Breast epithelium (tissue), 4 donors: ENCODE measurements around the gene CD7. TPM values are rescaled to one million over a fixed set of nuclear protein-coding genes. Genes with fewer than 3 reads are reported as not detected.
A peak's percentile ranks its signal among the peaks of the same experiment; 100 is the strongest.

ENCODE experiments used
- DNase-seq, 2 donors: peaks; one replicate each; pipeline ENCODE4 v3.0.0-alpha.2; 2019; ENCODE audit warnings: low spot score in 2 of 2
- H3K27ac ChIP-seq, 2 donors: fragments of 200-600 bp; sonication (generic) in 1 of 2; one replicate each; pipeline ENCODE4 v1.5.1; 2016 to 2019; ENCODE audit warnings: mild to moderate bottlenecking in 1 of 2
- H3K27me3 ChIP-seq, 2 donors: fragments of 200-600 bp; sonication (generic) in 1 of 2; one replicate each; pipeline versions ENCODE4 v1.5.1 to v1.6.0; 2017 to 2019; ENCODE audit warnings: control low read depth in 1 of 2, mild to moderate bottlenecking in 1 of 2
- H3K36me3 ChIP-seq: fragments of 200-600 bp; one replicate; pipeline ENCODE4 v1.5.1; 2019
- H3K4me1 ChIP-seq, 2 donors: fragments of 200-600 bp; sonication (generic); one replicate each; pipeline ENCODE4 v1.5.1; 2016 to 2019; ENCODE audit warnings: control low read depth in 1 of 2
- H3K4me3 ChIP-seq, 3 donors: fragments of 200-600 bp; sonication (generic); 1 replicate in 2 of 3; 2 replicates in 1 of 3; pipeline ENCODE4 v1.5.1; 2016 to 2019; ENCODE audit warnings: mild to moderate bottlenecking in 3 of 3, moderate library complexity in 2 of 3
- H3K9me3 ChIP-seq, 2 donors: fragments of 200-600 bp; sonication (generic) in 1 of 2; one replicate each; pipeline ENCODE4 v1.5.1; 2016 to 2019; ENCODE audit warnings: control low read depth in 1 of 2
- CTCF ChIP-seq, 3 donors: fragments of 450-650 bp; IDR thresholded peaks; one replicate each; pipeline ENCODE4 v1.5.1; 2016 to 2017; ENCODE audit warnings: antibody characterized with exemption in 3 of 3, mild to moderate bottlenecking in 3 of 3, moderate library complexity in 3 of 3
- POLR2A ChIP-seq: fragments of 450-650 bp; IDR thresholded peaks from one replicate; pipeline ENCODE4 v1.6.1; 2016; ENCODE audit warnings: antibody characterized with exemption, mild to moderate bottlenecking, moderate library complexity
- POLR2AphosphoS5 ChIP-seq, 3 donors: sonication (generic); formaldehyde crosslinking; IDR thresholded peaks; one replicate each; pipeline ENCODE4 v1.6.1; 2017; ENCODE audit warnings: antibody characterized with exemption in 3 of 3
- intact Hi-C: fragments of 100-400 bp; cut with DNase I; formaldehyde crosslinking; loops from one replicate; pipeline ENCODE4 v1.15.1; 2023; ENCODE audit warnings: low total_unique reads
- total RNA-seq, 3 donors: library from RNA; depleted of rRNA; stranded (reverse); fragments of >200 nt; gene quantifications; one replicate each; pipeline ENCODE4 v1.1.0, GENCODE V29; 2016

Gene CD7
- total RNA-seq, 3 donors from 2014 or later, result 1.3 to 1.8 TPM; not detected in 1

DNA sequence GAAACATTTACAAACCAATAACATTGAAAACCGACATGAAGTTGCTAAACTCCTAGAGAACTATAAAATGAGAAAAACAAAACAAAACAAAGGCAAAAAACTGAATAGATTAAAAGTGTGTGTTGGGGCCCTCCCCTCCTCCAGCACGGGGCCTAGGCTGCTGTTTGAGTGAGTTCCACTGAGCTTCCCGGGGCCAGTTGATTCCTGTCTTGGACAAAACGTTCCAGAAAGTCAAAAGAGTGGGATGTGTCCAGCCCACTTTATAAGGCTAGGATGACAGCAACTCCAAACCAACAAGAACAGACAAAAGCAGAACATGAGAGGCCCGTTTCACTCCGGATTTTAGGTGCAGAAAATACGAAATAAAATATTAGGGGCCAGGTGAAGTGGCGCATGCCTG is 32.3 kb downstream of the CD7 start:
- intact Hi-C loops, result no loop called here
- H3K36me3 ChIP-seq, result no peaks in the 10 kb centered on the region
- no peaks in the 10 kb centered on the region for H3K27me3 ChIP-seq
- H3K9me3 ChIP-seq, result no peaks in the 10 kb centered on the region
- H3K4me1 ChIP-seq, result peaks cover 5 to 12% of the 10 kb centered on the region in 2 donors
- peak overlapping the region; percentile 33 to 68 for H3K27ac ChIP-seq
- DNase-seq, result peak in 1 of 2 donors; percentile 61
- TF ChIP-seq CTCF (IDR thresholded peaks at IDR 0.05) (no peak), POLR2A (no peak), POLR2AphosphoS5 (IDR thresholded peaks at IDR 0.05) (no peak)
- no peak overlapping the region for H3K4me3 ChIP-seq

- H3K9me3 ChIP-seq, result no peaks in the 10 kb centered on the region
- DNase-seq, result no peak
- TF ChIP-seq POLR2AphosphoS5 (IDR thresholded peaks at IDR 0.05), result no peak
- TF ChIP-seq POLR2A, result no peak
- no peak for TF ChIP-seq CTCF (IDR thresholded peaks at IDR 0.05)
- H3K4me1 ChIP-seq, result peaks cover 5 to 12% of the 10 kb centered on the region in 2 donors
- peak overlapping the region; percentile 17 to 23 for H3K27ac ChIP-seq
- H3K4me3 ChIP-seq, result no peak overlapping the region
- no peaks in the 10 kb centered on the region for H3K36me3 ChIP-seq
- intact Hi-C loops, result no loop called here
- H3K27me3 ChIP-seq, result no peaks in the 10 kb centered on the region
Observed at GRCh38 chr17:82283208-82283749, 34.1 kb downstream of the CD7 start.

- H3K27me3 ChIP-seq, result no peaks in the 10 kb centered on the region
- H3K4me3 ChIP-seq, result no peak overlapping the region
- H3K9me3 ChIP-seq, result no peaks in the 10 kb centered on the region
- intact Hi-C loops, result no loop called here
- no peak for TF ChIP-seq CTCF (IDR thresholded peaks at IDR 0.05)
- TF ChIP-seq POLR2AphosphoS5 (IDR thresholded peaks at IDR 0.05), result no peak
- TF ChIP-seq POLR2A, result no peak
- no peaks in the 10 kb centered on the region for H3K36me3 ChIP-seq
- H3K27ac ChIP-seq, result peak overlapping the region; percentile 40 to 75
- DNase-seq, result no peak
- H3K4me1 ChIP-seq, result peaks cover 5 to 12% of the 10 kb centered on the region in 2 donors
Observed at GRCh38 chr17:82282239-82283207, 34.9 kb downstream of the CD7 start.

DNA sequence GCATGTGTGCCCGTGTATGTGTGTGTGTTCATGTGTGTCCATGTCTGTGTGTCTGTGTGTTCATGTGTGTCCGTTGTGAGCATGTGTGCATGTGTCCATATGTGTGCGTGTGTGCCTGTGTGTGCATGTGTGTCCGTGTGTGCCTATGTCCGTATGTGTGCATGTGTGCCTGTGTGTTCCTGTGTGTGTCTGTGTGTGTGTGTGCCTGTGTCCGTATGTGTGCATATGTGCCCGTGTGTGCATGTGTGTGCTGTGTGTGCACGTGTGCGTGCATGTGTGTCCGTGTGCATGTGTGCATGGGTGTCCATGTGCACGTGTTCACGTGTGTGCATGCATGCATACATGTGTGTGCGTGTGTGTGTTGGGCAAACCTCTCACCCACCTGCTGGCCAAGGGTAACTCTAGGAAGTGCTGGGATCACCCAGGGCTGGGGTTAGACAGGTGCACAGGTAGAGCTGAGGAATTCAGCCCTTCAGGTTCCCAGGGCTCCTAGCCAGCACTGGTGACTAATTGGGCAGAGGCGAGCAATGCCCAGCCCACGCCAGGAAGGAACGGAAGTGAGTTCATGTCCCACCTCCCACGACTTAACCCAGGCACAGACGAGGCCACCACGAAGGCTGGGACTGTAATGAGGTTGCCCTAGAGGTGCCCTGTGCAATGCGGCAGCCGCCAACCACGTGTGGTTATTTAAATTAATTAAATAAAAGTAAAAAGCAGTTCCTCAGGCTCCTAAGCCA is 35.7 kb downstream of the CD7 start:
- no peak overlapping the region for H3K4me3 ChIP-seq
- H3K9me3 ChIP-seq, result no peaks in the 10 kb centered on the region
- intact Hi-C loops, result no loop called here
- peaks cover 5 to 12% of the 10 kb centered on the region in 2 donors for H3K4me1 ChIP-seq
- H3K27ac ChIP-seq, result peak overlapping the region; percentile 40 to 75
- H3K36me3 ChIP-seq, result no peaks in the 10 kb centered on the region
- no peak for TF ChIP-seq CTCF (IDR thresholded peaks at IDR 0.05)
- TF ChIP-seq POLR2A, result no peak
- TF ChIP-seq POLR2AphosphoS5 (IDR thresholded peaks at IDR 0.05), result no peak
- peak in 1 of 2 donors; percentile 85 for DNase-seq
- H3K27me3 ChIP-seq, result no peaks in the 10 kb centered on the region
